NCI-H524 (cell line): ENCODE results near the gene IFT43.

ENCODE experiments used
- DNase-seq, 2 experiments: peaks; one replicate each; lab custom pipeline; 2025; lab: John Stamatoyannopoulos, UW

Gene IFT43

GRCh38 chr14:75985618-75986438 is at the start of gene IFT43:
TSS of gene IFT43 (plus strand) at chr14:75985763. CDS start at chr14:75985787, 24 bp downstream.
- DNase-seq: peak; percentile 69 to 75

GRCh38 chr14:75939200-75939599 is 46.4 kb upstream of the IFT43 start:
- DNase-seq: no peak

- peak; percentile 55 to 82 for DNase-seq
Observed at GRCh38 chr14:75941030-75941429, 44.5 kb upstream of the IFT43 start.

- DNase-seq: no peak
Observed at GRCh38 chr14:75944607-75945241, 40.8 kb upstream of the IFT43 start.

- DNase-seq: peak; percentile 19 to 65
Observed at GRCh38 chr14:75946785-75947184, 38.8 kb upstream of the IFT43 start.

GRCh38 chr14:75952489-75952888 is 33.1 kb upstream of the IFT43 start:
- no peak for DNase-seq

GRCh38 chr14:75959031-75959430 is 26.5 kb upstream of the IFT43 start:
- no peak for DNase-seq

GRCh38 chr14:75960231-75960630 is 25.3 kb upstream of the IFT43 start:
- no peak for DNase-seq

GRCh38 chr14:75961662-75962061 is 23.9 kb upstream of the IFT43 start:
- DNase-seq: peak; percentile 97

GRCh38 chr14:75967866-75968265 is 17.7 kb upstream of the IFT43 start:
- no peak for DNase-seq

- DNase-seq: peak; percentile 99
Observed at GRCh38 chr14:75968456-75968855, 17.1 kb upstream of the IFT43 start.

- DNase-seq: peak; percentile 94 to 97
Observed at GRCh38 chr14:75969126-75969525, 16.4 kb upstream of the IFT43 start.

GRCh38 chr14:75969891-75970290 is 15.7 kb upstream of the IFT43 start:
- DNase-seq: no peak

GRCh38 chr14:75970989-75971388 is 14.6 kb upstream of the IFT43 start:
- no peak for DNase-seq

GRCh38 chr14:75971509-75971908 is 14.1 kb upstream of the IFT43 start:
- no peak for DNase-seq

GRCh38 chr14:75972801-75973421 is 12.7 kb upstream of the IFT43 start:
- peak; percentile 98 to 99 for DNase-seq

GRCh38 chr14:75976826-75977581 is 8.6 kb upstream of the IFT43 start:
- DNase-seq: peak; percentile 16 to 35

GRCh38 chr14:75977582-75977943 is 8.0 kb upstream of the IFT43 start:
- DNase-seq: no peak

- DNase-seq: peak in 1 of 2 experiments; percentile 56
Observed at GRCh38 chr14:75978249-75978731, 7.3 kb upstream of the IFT43 start.

- DNase-seq: peak; percentile 56 to 66
Observed at GRCh38 chr14:75979071-75979571, 6.4 kb upstream of the IFT43 start.

- DNase-seq: no peak
Observed at GRCh38 chr14:75979648-75980565, 5.7 kb upstream of the IFT43 start.
